A673 (cell line): ENCODE results near the gene ZNF324.

ENCODE experiments used
- CTCF ChIP-seq: fragments of 300-800, 200-600 bp; sonication (generic); conservative IDR thresholded peaks from 2 replicates; pipeline ENCODE4 v1.5.1; 2017; ENCODE audit warnings: low read depth, mild to moderate bottlenecking, antibody characterized with exemption, low read length, moderate library complexity, mixed read lengths
- EZH2 ChIP-seq: fragments of 200-600 bp; sonication (generic); IDR thresholded peaks from 2 replicates; pipeline ENCODE4 v1.6.1; 2017; ENCODE audit warnings: borderline replicate concordance, low read depth, mild to moderate bottlenecking, mixed read lengths, antibody characterized with exemption, low read length; ENCODE audit not compliant: poor library complexity, severe bottlenecking

GRCh38 chr19:58456111-58456510 lies 10.8 kb upstream of the ZNF324 start:
- no peak for TF ChIP-seq CTCF
- TF ChIP-seq EZH2: no peak
